CD8-positive, alpha-beta memory T cell (primary cell): ENCODE results near the gene ABHD2. TPM values are rescaled to one million over a fixed set of nuclear protein-coding genes. Genes with fewer than 3 reads are reported as not detected.

Experiments used
- CTCF ChIA-PET: fragments of 350-600 bp; sonication (Branson Sonifier 250); formaldehyde crosslinking; loops from one replicate; lab custom pipeline; 2021; ENCODE audit warnings: antibody characterized with exemption; lab: Charles Lee
- POLR2A ChIA-PET: fragments of 350-600 bp; sonication (Branson Sonifier 250); formaldehyde crosslinking; loops from one replicate; lab custom pipeline; 2021; ENCODE audit warnings: antibody characterized with exemption; lab: Charles Lee
- DNase-seq, 5 donors: peaks; one replicate each; pipeline versions ENCODE4 v3.0.0 to v3.0.0-alpha.2; 2020 to 2022; ENCODE audit warnings: mixed read lengths in 1 of 5
- H3K27ac ChIP-seq: one replicate; pipeline ENCODE4 v1.7.0; 2013; ENCODE audit warnings: low read depth, mild to moderate bottlenecking, low read length, moderate library complexity
- H3K27me3 ChIP-seq: 2 replicates; pipeline ENCODE4 v1.7.0; 2013; ENCODE audit warnings: low read length, mild to moderate bottlenecking; ENCODE audit not compliant: insufficient read depth, poor library complexity, severe bottlenecking
- H3K36me3 ChIP-seq: 2 replicates; pipeline ENCODE4 v1.7.0; 2013; ENCODE audit warnings: mild to moderate bottlenecking, low read length, moderate library complexity; ENCODE audit not compliant: insufficient read depth
- H3K4me1 ChIP-seq: 2 replicates; pipeline ENCODE4 v1.7.0; 2013; ENCODE audit warnings: mild to moderate bottlenecking, low read length, moderate library complexity; ENCODE audit not compliant: insufficient read depth
- H3K4me3 ChIP-seq: 2 replicates; pipeline ENCODE4 v1.7.0; 2013; ENCODE audit warnings: mild to moderate bottlenecking, low read length
- H3K9me3 ChIP-seq: 2 replicates; pipeline ENCODE4 v1.7.0; 2013; ENCODE audit warnings: mild to moderate bottlenecking, low read length
- H3K27ac Mint-ChIP-seq, 8 donors: one replicate each; pipeline ENCODE4 v1.8.0; 2020 to 2021; ENCODE audit warnings: mixed read lengths in 8 of 8, mild to moderate bottlenecking in 6 of 8, inconsistent platforms in 3 of 8, moderate library complexity in 3 of 8
- H3K27me3 Mint-ChIP-seq, 2 donors: one replicate each; pipeline ENCODE4 v1.8.0; 2020 to 2021; ENCODE audit warnings: mixed read lengths in 2 of 2, mild to moderate bottlenecking in 1 of 2, moderate library complexity in 1 of 2
- H3K36me3 Mint-ChIP-seq, 3 donors: one replicate each; pipeline ENCODE4 v1.8.0; 2020 to 2021; ENCODE audit warnings: mixed read lengths in 3 of 3, inconsistent platforms in 1 of 3, mild to moderate bottlenecking in 1 of 3
- H3K4me1 Mint-ChIP-seq, 3 donors: one replicate each; pipeline ENCODE4 v1.8.0; 2020 to 2021; ENCODE audit warnings: mixed read lengths in 3 of 3, inconsistent platforms in 1 of 3, mild to moderate bottlenecking in 1 of 3
- H3K4me3 Mint-ChIP-seq, 7 donors: one replicate each; pipeline ENCODE4 v1.8.0; 2020 to 2021; ENCODE audit warnings: mixed read lengths in 7 of 7, mild to moderate bottlenecking in 6 of 7, moderate library complexity in 4 of 7, inconsistent platforms in 2 of 7
- H3K9me3 Mint-ChIP-seq, 5 donors: one replicate each; pipeline ENCODE4 v1.8.0; 2020 to 2022; ENCODE audit warnings: mixed read lengths in 5 of 5, mild to moderate bottlenecking in 3 of 5, moderate library complexity in 2 of 5, inconsistent platforms in 1 of 5
- polyA plus RNA-seq: library from polyadenylated mRNA; unstranded; fragments of 300-500 nt; fragmentation: Illumina TruSeq; gene quantifications from one replicate; pipeline ENCODE4 v1.2.3, GENCODE V29; 2021
- total RNA-seq, 2 experiments: library from RNA; stranded (reverse); gene quantifications; one replicate each; pipeline ENCODE4 v1.2.3, GENCODE V29; 2021

ABHD2 gene
- total and polyA plus RNA-seq, 3 experiments from 2014 or later = 22.9 to 79.8 (median 68.7) TPM

GRCh38 chr15:89198196-89198595 is 109.9 kb downstream of the ABHD2 start:
- H3K36me3 ChIP-seq = peaks cover 22% of the 10 kb centered on the region
- no peak overlapping the region for H3K4me3 Mint-ChIP-seq
- H3K36me3 Mint-ChIP-seq = peaks cover 0 to 64% (median 26%) of the 10 kb centered on the region in 3 donors
- H3K27me3 ChIP-seq = no peaks in the 10 kb centered on the region
- no peaks in the 10 kb centered on the region for H3K27me3 Mint-ChIP-seq
- no peaks in the 10 kb centered on the region for H3K4me1 ChIP-seq
- CTCF ChIA-PET = interaction anchor here (1.5 to 4.6 kb wide), 2 partner anchors 8 to 9 kb away, joined by 6 to 31 read pairs; no protein-coding TSS in a partner anchor
- no peaks in the 10 kb centered on the region for H3K9me3 ChIP-seq
- POLR2A ChIA-PET = no interaction called here
- no peak overlapping the region for H3K27ac ChIP-seq
- DNase-seq = no peak
- H3K27ac Mint-ChIP-seq = peak overlapping the region in 1 of 8 donors; percentile 17
- H3K4me1 Mint-ChIP-seq = peaks cover 3 to 8% (median 6%) of the 10 kb centered on the region in 3 donors
- H3K9me3 Mint-ChIP-seq = no peaks in the 10 kb centered on the region
- H3K4me3 ChIP-seq = no peak overlapping the region

GRCh38 chr15:89198934-89199333 is 110.7 kb downstream of the ABHD2 start:
- Histone ChIP-seq H3K27ac (no peak overlapping the region), H3K9me3 (no peaks in the 10 kb centered on the region), H3K4me1 (no peaks in the 10 kb centered on the region), H3K4me3 (no peak overlapping the region), H3K36me3 (peaks cover 19% of the 10 kb centered on the region), H3K27me3 (no peaks in the 10 kb centered on the region)
- ChIA-PET CTCF (interaction anchor here (1.3 to 1.5 kb wide), 2 partner anchors 8 to 21 kb away, joined by 3 to 6 read pairs; no protein-coding TSS in a partner anchor), POLR2A (no interaction called here)
- DNase-seq = no peak
- peaks cover 0 to 59% (median 23%) of the 10 kb centered on the region in 3 donors for H3K36me3 Mint-ChIP-seq
- peaks cover 10 to 15% (median 14%) of the 10 kb centered on the region in 3 donors for H3K4me1 Mint-ChIP-seq
- H3K27ac Mint-ChIP-seq = no peak overlapping the region
- H3K9me3 Mint-ChIP-seq = no peaks in the 10 kb centered on the region
- no peak overlapping the region for H3K4me3 Mint-ChIP-seq
- H3K27me3 Mint-ChIP-seq = no peaks in the 10 kb centered on the region

- Mint-ChIP-seq H3K4me3 (no peak overlapping the region), H3K27ac (peak overlapping the region in 1 of 8 donors; percentile 52), H3K9me3 (no peaks in the 10 kb centered on the region), H3K4me1 (peaks cover 18 to 23% (median 22%) of the 10 kb centered on the region in 3 donors), H3K27me3 (no peaks in the 10 kb centered on the region), H3K36me3 (peaks cover 0 to 52% (median 19%) of the 10 kb centered on the region in 3 donors)
- DNase-seq = no peak
- CTCF ChIA-PET = interaction anchor here (1.3 to 1.5 kb wide), 2 partner anchors 7 to 22 kb away, joined by 3 to 6 read pairs; no protein-coding TSS in a partner anchor
- Histone ChIP-seq H3K27ac (no peak overlapping the region), H3K36me3 (peaks cover 18% of the 10 kb centered on the region), H3K9me3 (no peaks in the 10 kb centered on the region), H3K4me3 (no peak overlapping the region), H3K4me1 (no peaks in the 10 kb centered on the region), H3K27me3 (no peaks in the 10 kb centered on the region)
- POLR2A ChIA-PET = no interaction called here
Observed at GRCh38 chr15:89199746-89200145, 111.5 kb downstream of the ABHD2 start.

GRCh38 chr15:89200182-89200581 is 111.9 kb downstream of the ABHD2 start:
- Histone ChIP-seq H3K4me1 (no peaks in the 10 kb centered on the region), H3K27me3 (no peaks in the 10 kb centered on the region), H3K36me3 (peaks cover 13% of the 10 kb centered on the region), H3K9me3 (no peaks in the 10 kb centered on the region), H3K4me3 (no peak overlapping the region), H3K27ac (no peak overlapping the region)
- Mint-ChIP-seq H3K36me3 (peaks cover 0 to 47% (median 18%) of the 10 kb centered on the region in 3 donors), H3K9me3 (no peaks in the 10 kb centered on the region), H3K27me3 (no peaks in the 10 kb centered on the region), H3K4me3 (no peak overlapping the region), H3K4me1 (peaks cover 21 to 27% (median 26%) of the 10 kb centered on the region in 3 donors), H3K27ac (no peak overlapping the region)
- ChIA-PET CTCF (no interaction called here), POLR2A (no interaction called here)
- no peak for DNase-seq

GRCh38 chr15:89201465-89202005 is 113.3 kb downstream of the ABHD2 start:
- Histone ChIP-seq H3K4me1 (no peaks in the 10 kb centered on the region), H3K9me3 (no peaks in the 10 kb centered on the region), H3K27me3 (no peaks in the 10 kb centered on the region), H3K36me3 (peaks cover 6% of the 10 kb centered on the region), H3K27ac (no peak overlapping the region), H3K4me3 (no peak overlapping the region)
- ChIA-PET CTCF (no interaction called here), POLR2A (no interaction called here)
- no peaks in the 10 kb centered on the region for H3K27me3 Mint-ChIP-seq
- peaks cover 24 to 32% (median 31%) of the 10 kb centered on the region in 3 donors for H3K4me1 Mint-ChIP-seq
- H3K4me3 Mint-ChIP-seq = no peak overlapping the region
- peak overlapping the region in 1 of 8 donors; percentile 23 for H3K27ac Mint-ChIP-seq
- peaks cover 0 to 34% (median 18%) of the 10 kb centered on the region in 3 donors for H3K36me3 Mint-ChIP-seq
- H3K9me3 Mint-ChIP-seq = no peaks in the 10 kb centered on the region
- DNase-seq = no peak

GRCh38 chr15:89203705-89204273 is 115.5 kb downstream of the ABHD2 start:
- H3K36me3 ChIP-seq = no peaks in the 10 kb centered on the region
- Mint-ChIP-seq H3K4me1 (peaks cover 30 to 36% (median 35%) of the 10 kb centered on the region in 3 donors), H3K9me3 (no peaks in the 10 kb centered on the region), H3K4me3 (peak overlapping the region in 4 of 7 donors; percentile 20 to 56 (median 44)), H3K27ac (peak overlapping the region in 6 of 8 donors; percentile 40 to 84 (median 74)), H3K36me3 (peaks cover 0 to 20% (median 9%) of the 10 kb centered on the region in 3 donors), H3K27me3 (peaks cover 0 to 4% of the 10 kb centered on the region in 2 donors)
- H3K27ac ChIP-seq = no peak overlapping the region
- no peaks in the 10 kb centered on the region for H3K4me1 ChIP-seq
- no peak overlapping the region for H3K4me3 ChIP-seq
- CTCF ChIA-PET = interaction anchor here (1.1 kb wide), 1 partner anchor 187 kb away, joined by 3 read pairs; no protein-coding TSS in a partner anchor
- H3K9me3 ChIP-seq = no peaks in the 10 kb centered on the region
- POLR2A ChIA-PET = no interaction called here
- H3K27me3 ChIP-seq = no peaks in the 10 kb centered on the region
- DNase-seq = no peak

GRCh38 chr15:89205991-89206585 is 117.8 kb downstream of the ABHD2 start:
- CTCF ChIA-PET = interaction anchor here (0.7 to 4.0 kb wide), 39 partner anchors 7 to 303 kb away, joined by 3 to 31 read pairs (median 4); partner anchors contain the start of genes FANCI and POLG
- DNase-seq = no peak
- Histone ChIP-seq H3K4me3 (no peak overlapping the region), H3K27ac (no peak overlapping the region), H3K4me1 (no peaks in the 10 kb centered on the region), H3K36me3 (no peaks in the 10 kb centered on the region), H3K27me3 (no peaks in the 10 kb centered on the region), H3K9me3 (no peaks in the 10 kb centered on the region)
- Mint-ChIP-seq H3K36me3 (peaks cover 0 to 8% (median 5%) of the 10 kb centered on the region in 3 donors), H3K9me3 (no peaks in the 10 kb centered on the region), H3K27me3 (peaks cover 0 to 4% of the 10 kb centered on the region in 2 donors), H3K4me1 (peaks cover 30 to 36% (median 35%) of the 10 kb centered on the region in 3 donors), H3K27ac (no peak overlapping the region), H3K4me3 (no peak overlapping the region)
- POLR2A ChIA-PET = no interaction called here
